Hepatocyte (in vitro differentiated cells): Measurements from ENCODE around the gene OGFR. TPM values are rescaled to one million over a fixed set of nuclear protein-coding genes. Genes with fewer than 3 reads are reported as not detected.

Experiments
- DNase-seq: peaks from one replicate; pipeline ENCODE4 v3.0.0-alpha.2; 2016; ENCODE audit warnings: low spot score
- H2AFZ ChIP-seq: fragments of 200-600 bp; sonication (generic); 2 replicates; pipeline ENCODE4 v1.6.0; 2016; ENCODE audit warnings: antibody characterized with exemption, mild to moderate bottlenecking
- H3K27ac ChIP-seq: fragments of 200-600 bp; sonication (generic); 2 replicates; pipeline ENCODE4 v1.5.1; 2016; ENCODE audit warnings: mild to moderate bottlenecking
- H3K27me3 ChIP-seq: fragments of 200-600 bp; sonication (generic); 2 replicates; pipeline ENCODE4 v1.6.1; 2016
- H3K36me3 ChIP-seq: fragments of 200-600 bp; sonication (generic); replicated peaks from 2 replicates; pipeline ENCODE4 v1.5.1; 2016; ENCODE audit warnings: low read depth; ENCODE audit not compliant: insufficient read depth
- H3K4me1 ChIP-seq: fragments of 200-600 bp; sonication (generic); 2 replicates; pipeline ENCODE4 v1.5.1; 2016; ENCODE audit warnings: mild to moderate bottlenecking, moderate library complexity; ENCODE audit not compliant: insufficient read depth
- H3K4me2 ChIP-seq: fragments of 200-600 bp; sonication (generic); 2 replicates; pipeline ENCODE4 v1.6.0; 2016
- H3K4me3 ChIP-seq: fragments of 200-600 bp; sonication (generic); 2 replicates; pipeline ENCODE4 v1.5.1; 2016; ENCODE audit warnings: mild to moderate bottlenecking
- H3K79me2 ChIP-seq: fragments of 200-600 bp; sonication (generic); 2 replicates; pipeline ENCODE4 v1.6.0; 2017; ENCODE audit warnings: mild to moderate bottlenecking
- H3K9me2 ChIP-seq: fragments of 200-600 bp; sonication (generic); replicated peaks from 2 replicates; pipeline ENCODE4 v1.6.0; 2017; ENCODE audit warnings: mild to moderate bottlenecking; ENCODE audit not compliant: insufficient read depth
- H3K9me3 ChIP-seq: fragments of 200-600 bp; sonication (generic); 2 replicates; pipeline ENCODE4 v1.5.1; 2016; ENCODE audit warnings: low read depth, mild to moderate bottlenecking
- H4K20me1 ChIP-seq: fragments of 200-600 bp; sonication (generic); 2 replicates; pipeline ENCODE4 v1.6.0; 2016; ENCODE audit warnings: mild to moderate bottlenecking; ENCODE audit not compliant: insufficient read depth, poor library complexity, severe bottlenecking
- EZH2 ChIP-seq: fragments of 200-600 bp; sonication (generic); IDR thresholded peaks from 2 replicates; pipeline ENCODE4 v1.6.1; 2016; ENCODE audit warnings: antibody characterized with exemption, mild to moderate bottlenecking, borderline replicate concordance
- EZH2phosphoT487 ChIP-seq: fragments of 200-600 bp; sonication (generic); IDR thresholded peaks from one replicate; pipeline ENCODE4 v1.6.1; 2018; ENCODE audit warnings: antibody characterized with exemption, mild to moderate bottlenecking, low read depth, moderate library complexity; ENCODE audit not compliant: unreplicated experiment, severe bottlenecking
- WGBS: methylation state at CpG from one replicate; pipeline ENCODE4 v1.1.6; 2016; ENCODE audit warnings: low lambda C conversion rate; ENCODE audit errors: missing lambda C conversion rate; 5-methylcytosine and 5-hydroxymethylcytosine counted together
- polyA plus RNA-seq: library from polyadenylated mRNA; unstranded; fragments of >200 nt; fragmentation: Nextera tagmentation; extraction: Ambion mirVana; gene quantifications from 2 replicates; pipeline ENCODE4 v1.2.1, GENCODE V29; 2016
- total RNA-seq: library from RNA; depleted of rRNA; stranded (reverse); fragments of >200 nt; gene quantifications from 2 replicates; pipeline ENCODE4 v1.2.3, GENCODE V29; 2014
- TF ChIP-seq, protein P1 (sequence below): fragments of 200-600 bp; sonication (generic); IDR thresholded peaks from 2 replicates; pipeline ENCODE4 v1.5.1; 2016; ENCODE audit warnings: antibody characterized with exemption, mild to moderate bottlenecking; ENCODE audit not compliant: poor library complexity

The OGFR gene
- total and polyA plus RNA-seq, 2 experiments from 2014 or later: 47.6 to 80.8 TPM

DNA sequence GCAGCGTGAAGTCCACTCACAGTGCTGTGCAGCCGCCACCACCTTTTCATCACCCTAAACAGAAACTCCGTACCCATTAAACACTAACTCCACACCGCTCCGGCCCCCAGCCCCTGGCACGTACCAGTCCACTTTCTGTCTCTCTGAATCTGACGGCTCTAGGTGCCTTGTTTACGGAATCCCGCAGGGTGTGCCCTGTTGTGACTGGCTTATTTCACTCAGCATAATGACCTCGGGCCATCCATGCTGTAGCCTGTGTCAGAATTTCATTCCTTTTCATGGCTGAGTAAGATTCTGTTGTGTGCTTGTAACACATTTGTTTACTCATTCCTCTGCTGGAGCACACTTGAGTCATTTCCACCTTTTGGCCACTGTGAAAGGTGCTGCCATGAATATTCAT, 39.0 kb downstream of the OGFR start:
- no peak for DNase-seq
- H3K4me3 ChIP-seq: no peak overlapping the region
- no peaks in the 10 kb centered on the region for H3K4me1 ChIP-seq
- H3K9me3 ChIP-seq: no peaks in the 10 kb centered on the region
- no peaks in the 10 kb centered on the region for H4K20me1 ChIP-seq
- H3K27ac ChIP-seq: no peak overlapping the region
- no peak overlapping the region for H2AFZ ChIP-seq
- H3K9me2 ChIP-seq: no peaks in the 10 kb centered on the region
- no peaks in the 10 kb centered on the region for H3K36me3 ChIP-seq
- WGBS: 91% methylated on average over 10 of the region's 10 CpGs
- H3K79me2 ChIP-seq: no peaks in the 10 kb centered on the region
- no peak overlapping the region for H3K4me2 ChIP-seq
- TF ChIP-seq EZH2phosphoT487: no peak
- TF ChIP-seq, protein P1, sequence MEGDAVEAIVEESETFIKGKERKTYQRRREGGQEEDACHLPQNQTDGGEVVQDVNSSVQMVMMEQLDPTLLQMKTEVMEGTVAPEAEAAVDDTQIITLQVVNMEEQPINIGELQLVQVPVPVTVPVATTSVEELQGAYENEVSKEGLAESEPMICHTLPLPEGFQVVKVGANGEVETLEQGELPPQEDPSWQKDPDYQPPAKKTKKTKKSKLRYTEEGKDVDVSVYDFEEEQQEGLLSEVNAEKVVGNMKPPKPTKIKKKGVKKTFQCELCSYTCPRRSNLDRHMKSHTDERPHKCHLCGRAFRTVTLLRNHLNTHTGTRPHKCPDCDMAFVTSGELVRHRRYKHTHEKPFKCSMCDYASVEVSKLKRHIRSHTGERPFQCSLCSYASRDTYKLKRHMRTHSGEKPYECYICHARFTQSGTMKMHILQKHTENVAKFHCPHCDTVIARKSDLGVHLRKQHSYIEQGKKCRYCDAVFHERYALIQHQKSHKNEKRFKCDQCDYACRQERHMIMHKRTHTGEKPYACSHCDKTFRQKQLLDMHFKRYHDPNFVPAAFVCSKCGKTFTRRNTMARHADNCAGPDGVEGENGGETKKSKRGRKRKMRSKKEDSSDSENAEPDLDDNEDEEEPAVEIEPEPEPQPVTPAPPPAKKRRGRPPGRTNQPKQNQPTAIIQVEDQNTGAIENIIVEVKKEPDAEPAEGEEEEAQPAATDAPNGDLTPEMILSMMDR: no peak
- no peak for TF ChIP-seq EZH2
- no peaks in the 10 kb centered on the region for H3K27me3 ChIP-seq

DNA sequence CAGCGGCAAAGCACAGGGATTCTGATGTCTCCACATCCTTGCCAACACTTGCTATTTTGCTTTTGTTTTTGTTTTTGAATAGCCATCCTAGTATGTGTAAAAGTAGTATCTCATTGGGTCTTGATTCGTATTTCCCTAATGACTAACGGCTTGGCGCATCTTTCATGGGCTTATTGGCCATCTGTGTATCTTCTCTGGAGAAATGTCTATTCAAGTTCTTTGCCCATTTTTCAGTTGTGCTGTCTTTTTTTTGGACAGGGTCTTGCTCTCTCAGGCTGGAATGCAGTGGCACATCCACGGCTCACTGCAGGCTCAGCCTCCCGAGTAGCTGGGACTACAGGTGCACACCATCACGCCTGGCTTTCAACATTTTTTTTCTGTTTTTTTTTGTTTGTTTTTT, 39.5 kb downstream of the OGFR start:
- H3K27ac ChIP-seq: no peak overlapping the region
- H3K4me3 ChIP-seq: no peak overlapping the region
- WGBS: 96% methylated on average over 7 of the region's 7 CpGs
- H2AFZ ChIP-seq: no peak overlapping the region
- TF ChIP-seq EZH2phosphoT487 (no peak), EZH2 (no peak)
- TF ChIP-seq, protein P1: no peak
- no peaks in the 10 kb centered on the region for H3K27me3 ChIP-seq
- DNase-seq: no peak
- no peaks in the 10 kb centered on the region for H3K9me3 ChIP-seq
- H3K4me1 ChIP-seq: no peaks in the 10 kb centered on the region
- no peaks in the 10 kb centered on the region for H3K9me2 ChIP-seq
- H3K36me3 ChIP-seq: no peaks in the 10 kb centered on the region
- H3K4me2 ChIP-seq: no peak overlapping the region
- H4K20me1 ChIP-seq: no peaks in the 10 kb centered on the region
- no peaks in the 10 kb centered on the region for H3K79me2 ChIP-seq

DNA sequence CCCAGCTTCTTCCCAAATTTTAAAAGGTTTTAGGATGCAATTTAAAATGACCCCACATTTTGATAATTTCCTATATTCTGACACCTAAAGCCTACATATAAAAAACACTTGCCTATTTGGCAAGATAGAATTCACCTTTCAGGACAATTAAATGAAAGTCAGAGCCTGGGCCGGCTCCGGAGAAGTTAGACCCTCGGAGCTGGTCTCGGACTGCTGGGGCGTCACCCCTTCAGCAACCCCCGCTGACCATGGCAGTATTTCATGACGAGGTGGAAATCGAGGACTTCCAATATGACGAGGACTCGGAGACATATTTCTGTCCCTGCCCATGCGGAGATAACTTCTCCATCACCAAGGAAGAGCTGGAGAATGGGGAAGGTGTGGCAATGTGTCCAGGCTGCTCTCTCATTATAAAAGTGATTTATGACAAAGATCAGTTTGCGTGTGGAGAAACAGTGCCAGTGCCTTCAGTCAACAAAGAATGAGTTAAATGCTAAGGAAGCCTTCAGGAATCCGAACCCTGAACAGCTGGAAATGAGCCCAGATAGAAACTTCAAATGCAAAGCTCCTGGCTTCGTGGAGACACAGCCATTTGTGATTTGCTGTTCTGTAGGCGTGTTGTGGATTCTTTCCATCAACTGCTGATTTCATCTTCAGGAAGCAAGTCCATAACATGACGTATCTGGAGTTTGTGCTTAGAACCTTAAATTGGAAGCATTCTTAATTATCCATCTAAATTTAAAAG, 41.0 kb downstream of the OGFR start:
- no peaks in the 10 kb centered on the region for H4K20me1 ChIP-seq
- H3K4me1 ChIP-seq: no peaks in the 10 kb centered on the region
- TF ChIP-seq, protein P1: no peak
- TF ChIP-seq EZH2: no peak
- no peak for TF ChIP-seq EZH2phosphoT487
- WGBS: 91% methylated on average over 16 of the region's 16 CpGs
- H3K4me2 ChIP-seq: no peak overlapping the region
- no peaks in the 10 kb centered on the region for H3K9me2 ChIP-seq
- no peaks in the 10 kb centered on the region for H3K79me2 ChIP-seq
- no peak overlapping the region for H2AFZ ChIP-seq
- no peaks in the 10 kb centered on the region for H3K9me3 ChIP-seq
- H3K27ac ChIP-seq: no peak overlapping the region
- no peak overlapping the region for H3K4me3 ChIP-seq
- no peaks in the 10 kb centered on the region for H3K36me3 ChIP-seq
- no peak for DNase-seq
- H3K27me3 ChIP-seq: no peaks in the 10 kb centered on the region
